Heart left ventricle (tissue), 13 donors: Measurements from ENCODE around the gene CACNA1C.

Source experiments
- CTCF ChIP-seq, 12 donors: fragments of 200-600 bp; sonication (generic) in 4 of 12; IDR thresholded peaks; one replicate each; pipeline versions ENCODE4 v1.5.0 to v1.8.0; 2018 to 2022; ENCODE audit warnings: antibody characterized with exemption in 12 of 12, mild to moderate bottlenecking in 5 of 12
- POLR2A ChIP-seq, 2 donors: fragments of 450-650 bp; IDR thresholded peaks; one replicate each; pipeline ENCODE4 v1.6.1; 2017; ENCODE audit warnings: antibody characterized with exemption in 2 of 2, mild to moderate bottlenecking in 2 of 2, moderate library complexity in 2 of 2
- donor health status: ischemic (EF 13 %, LVEDD 7.1; RV severe dilation, severe dysfunction).
- donor health status: DM: no; HTN: yes; CAD: no.
- donor health status: DM: no; HTN: no; CAD: no.
- donor health status: ischemic (EF 25% LVEDD 6.9; RV normal size, moderate dysfunction).
- donor health status: ischemic (EF 25% LVEDD 5.7; RV mildly dilated, moderate dysfunction).
- donor health status: ischemic (EF 35%, LVEDD 5.7; RV mildly dilated, moderate dysfunction).
- donor health status: nonischemic (EF 11% LVEDD 7.7; RV severe dilation, severe dysfunction).
- donor health status: DM: yes; HTN: yes; CAD: no.
- donor health status: PGD.
- donor health status: ischemic (EF 29% LVEDD 5.4; RV normal size, mild dysfunction).
- donor health status: nonischemic (EF 23%, LVEDD 6.1; RV moderate dilation, normal function).

GRCh38 chr12:2084553-2085296, 31.9 kb downstream of the CACNA1C start:
- TF ChIP-seq POLR2A (IDR thresholded peaks at IDR 0.05) (no peak), CTCF (IDR thresholded peaks at IDR 0.05) (no peak)
